Activated T-cell treated with anti-CD3 and anti-CD28 coated beads for 1 hour (primary cell): ENCODE results near the gene FABP7.

Experiments used
- DNase-seq: peaks from one replicate; pipeline ENCODE4 v3.0.0-alpha.2; 2020; ENCODE audit warnings: low read depth

The FABP7 gene

DNA sequence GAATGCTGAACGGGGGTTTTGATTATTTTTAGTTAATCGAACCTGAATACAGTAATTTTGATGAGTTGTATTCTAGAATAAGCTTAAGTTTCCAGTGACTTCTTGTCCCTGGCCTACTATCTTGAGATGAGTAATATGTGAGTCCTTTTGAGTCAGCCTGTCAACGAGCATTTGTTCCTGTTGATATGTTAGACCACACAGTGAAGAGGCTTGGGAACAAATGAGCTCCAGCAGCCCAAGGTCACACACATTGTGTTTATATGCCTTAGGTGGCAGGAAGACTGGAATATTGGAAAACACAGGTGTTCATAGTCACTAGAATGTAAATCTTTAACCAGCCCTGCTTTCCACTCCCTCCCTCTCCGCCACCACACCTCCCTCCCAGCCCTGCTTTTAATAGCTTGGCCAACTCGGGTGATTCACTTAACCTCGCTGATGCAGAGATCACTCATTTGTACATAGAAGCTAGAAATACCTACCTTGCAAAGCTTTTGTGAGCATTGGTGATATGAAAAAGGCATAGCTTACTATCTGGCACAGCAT, 18.7 kb downstream of the FABP7 start:
- DNase-seq: no peak

DNA sequence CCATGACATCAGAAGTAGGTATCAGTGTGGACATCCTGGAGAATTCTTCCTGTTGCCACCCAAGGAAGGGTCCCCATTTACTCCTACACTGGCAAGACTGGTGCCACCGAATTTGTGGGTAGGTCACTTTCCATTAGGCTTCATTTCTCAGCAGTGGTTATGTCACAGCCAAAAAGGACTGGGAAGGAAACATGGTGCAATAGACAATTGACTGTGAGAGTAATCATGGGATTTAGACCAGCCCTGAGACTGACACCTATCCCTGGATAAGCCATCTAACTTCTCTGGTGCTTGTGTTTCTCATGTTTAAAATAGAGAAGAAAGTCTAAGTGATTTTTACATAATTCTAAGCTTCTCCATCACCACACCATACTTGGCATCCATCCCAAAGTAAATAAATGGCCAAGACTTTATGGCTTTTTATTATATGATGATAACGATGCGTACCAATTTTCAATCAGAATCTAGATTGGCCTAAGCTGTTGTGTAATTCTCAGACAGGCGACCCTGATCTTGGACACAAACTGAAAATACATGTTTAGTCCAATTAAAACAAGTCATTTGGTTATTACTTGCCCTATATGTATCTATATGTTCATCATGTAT, 19.7 kb downstream of the FABP7 start:
- DNase-seq: no peak

DNA sequence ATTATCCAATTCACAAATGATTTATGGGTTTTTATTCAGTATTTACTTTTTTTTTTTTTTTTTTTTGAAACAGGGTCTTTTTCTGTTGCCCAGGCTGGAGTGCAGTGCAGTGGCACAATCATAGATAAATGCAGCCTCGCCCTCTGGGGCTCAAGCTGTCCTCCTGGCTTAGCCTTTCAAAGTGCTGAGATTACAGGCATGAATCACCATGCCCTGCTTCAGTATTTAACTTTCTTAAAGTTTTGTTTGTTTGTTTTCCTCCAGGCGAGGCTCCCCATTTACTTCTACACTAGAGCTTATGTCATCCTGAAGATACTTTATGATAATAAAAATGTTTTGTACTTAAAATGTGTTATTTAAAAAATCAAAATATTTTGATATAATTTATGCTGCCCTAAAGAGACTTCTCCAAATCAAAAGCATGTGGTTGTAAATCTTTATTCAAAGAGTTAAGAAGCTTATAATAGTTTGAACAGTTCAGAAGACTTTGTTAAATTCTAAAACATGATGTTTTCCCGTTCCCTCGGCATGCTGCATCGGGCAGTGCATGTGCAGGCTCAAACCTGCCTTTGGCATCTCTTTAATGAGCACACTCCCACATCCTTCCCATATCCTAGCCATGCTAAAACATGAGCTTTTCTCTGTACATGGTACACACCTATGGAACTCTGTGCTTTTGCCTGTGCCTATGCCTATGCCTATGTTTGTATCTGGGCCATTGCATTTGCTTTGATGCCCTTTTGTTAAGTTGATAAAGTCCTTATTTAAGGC, 20.6 kb downstream of the FABP7 start:
- DNase-seq: no peak

DNA sequence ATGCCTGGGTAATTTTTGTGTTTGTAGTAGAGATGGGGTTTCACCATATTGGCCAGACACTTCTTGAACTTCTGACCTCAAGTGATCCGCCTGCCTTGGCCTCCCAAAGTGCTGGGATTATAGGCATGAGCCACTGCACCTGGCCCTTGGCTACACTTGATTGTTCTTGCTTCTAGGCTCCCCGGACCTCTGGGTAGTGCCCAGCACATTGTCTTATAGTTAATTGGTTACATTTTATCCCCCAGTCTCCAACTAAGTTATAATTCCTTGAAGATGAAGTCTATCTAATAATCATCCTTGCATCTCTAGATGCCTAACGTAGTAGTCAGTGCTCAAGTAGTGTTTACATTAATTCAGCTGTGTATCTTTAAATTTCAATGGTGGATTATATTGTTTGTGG, 21.4 kb downstream of the FABP7 start:
- no peak for DNase-seq

DNA sequence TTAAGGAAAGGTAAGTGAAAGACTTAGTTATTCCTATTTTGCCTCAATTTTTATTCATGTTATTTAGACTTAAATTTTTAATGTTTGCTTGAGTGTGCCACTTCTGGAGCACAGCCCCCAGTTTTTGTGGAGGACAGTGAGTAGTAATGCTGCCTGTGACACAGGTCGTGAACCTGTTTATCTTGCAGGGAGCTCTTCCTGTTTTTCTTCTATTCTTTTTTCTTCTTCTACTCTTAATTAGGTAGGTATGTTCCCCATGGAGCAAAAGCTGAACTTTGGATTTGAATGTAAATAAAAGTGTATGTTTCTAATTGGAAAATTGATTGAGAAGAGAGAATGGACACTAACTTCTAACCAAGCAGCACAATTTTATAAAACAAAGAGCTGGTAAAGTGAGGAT, 21.9 kb downstream of the FABP7 start:
- no peak for DNase-seq

DNA sequence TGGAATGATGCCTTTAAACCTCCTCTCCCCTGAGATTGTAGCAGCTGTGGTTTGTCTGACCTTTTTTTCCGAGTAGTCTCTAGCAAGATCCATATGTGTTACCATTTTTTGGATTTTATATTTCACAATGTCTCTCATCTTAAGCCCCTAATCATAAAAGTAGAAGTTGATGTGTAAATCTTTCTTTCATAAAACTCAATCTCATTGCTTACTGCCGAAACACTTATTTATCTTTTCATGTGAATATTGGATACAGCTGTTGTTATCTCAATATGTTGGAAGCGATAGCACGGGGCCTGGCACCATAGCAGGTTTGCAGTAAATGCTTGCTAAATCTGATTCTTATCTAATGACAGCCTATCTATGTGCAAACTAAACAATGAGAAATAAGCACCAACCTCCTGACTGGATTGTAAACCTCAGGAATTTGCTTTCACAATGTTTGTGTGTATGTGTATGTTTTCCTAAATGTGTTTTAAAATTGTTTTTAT, 23.7 kb downstream of the FABP7 start:
- no peak for DNase-seq

DNA sequence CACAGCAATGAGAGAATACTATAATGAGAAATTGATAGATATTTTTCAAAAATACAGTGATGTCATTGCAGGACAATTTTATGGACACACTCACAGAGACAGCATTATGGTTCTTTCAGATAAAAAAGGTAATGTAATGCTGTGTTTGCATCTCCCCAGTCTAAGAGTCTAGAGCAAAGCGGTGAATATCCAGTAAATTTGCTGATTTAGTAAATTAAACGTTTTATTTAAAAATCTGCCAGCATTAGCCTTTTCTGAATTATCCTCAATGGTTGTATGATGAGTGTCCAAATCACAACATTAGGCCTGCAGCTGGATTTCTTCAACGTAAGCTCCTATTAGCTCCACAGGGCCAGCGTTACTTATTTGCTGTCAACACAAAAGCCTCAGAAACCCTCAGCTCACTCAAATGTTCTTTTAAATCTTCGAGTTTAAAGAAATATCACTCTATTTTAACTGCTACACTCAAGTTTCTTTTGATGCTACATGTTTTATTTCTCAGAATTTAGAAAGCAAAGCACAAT, 25.5 kb downstream of the FABP7 start:
- no peak for DNase-seq

DNA sequence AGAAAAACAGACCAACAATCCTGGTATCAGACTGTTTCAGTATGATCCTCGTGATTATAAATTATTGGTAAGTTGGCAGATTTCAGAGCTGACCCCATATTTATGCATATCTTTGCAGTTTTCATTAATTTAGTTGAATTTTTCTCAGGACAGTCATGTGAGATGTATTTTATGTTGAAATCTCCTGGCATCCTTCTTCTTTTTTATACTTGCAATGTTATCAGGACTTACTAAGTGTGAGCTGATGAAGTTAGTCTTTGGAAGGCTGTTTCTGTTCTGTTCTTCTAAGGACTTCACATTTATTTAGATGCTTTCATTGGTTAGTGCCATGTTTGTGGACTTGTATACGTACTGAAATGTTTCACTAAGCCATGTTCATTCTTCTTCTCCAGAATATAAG, 26.8 kb downstream of the FABP7 start:
- DNase-seq: no peak

DNA sequence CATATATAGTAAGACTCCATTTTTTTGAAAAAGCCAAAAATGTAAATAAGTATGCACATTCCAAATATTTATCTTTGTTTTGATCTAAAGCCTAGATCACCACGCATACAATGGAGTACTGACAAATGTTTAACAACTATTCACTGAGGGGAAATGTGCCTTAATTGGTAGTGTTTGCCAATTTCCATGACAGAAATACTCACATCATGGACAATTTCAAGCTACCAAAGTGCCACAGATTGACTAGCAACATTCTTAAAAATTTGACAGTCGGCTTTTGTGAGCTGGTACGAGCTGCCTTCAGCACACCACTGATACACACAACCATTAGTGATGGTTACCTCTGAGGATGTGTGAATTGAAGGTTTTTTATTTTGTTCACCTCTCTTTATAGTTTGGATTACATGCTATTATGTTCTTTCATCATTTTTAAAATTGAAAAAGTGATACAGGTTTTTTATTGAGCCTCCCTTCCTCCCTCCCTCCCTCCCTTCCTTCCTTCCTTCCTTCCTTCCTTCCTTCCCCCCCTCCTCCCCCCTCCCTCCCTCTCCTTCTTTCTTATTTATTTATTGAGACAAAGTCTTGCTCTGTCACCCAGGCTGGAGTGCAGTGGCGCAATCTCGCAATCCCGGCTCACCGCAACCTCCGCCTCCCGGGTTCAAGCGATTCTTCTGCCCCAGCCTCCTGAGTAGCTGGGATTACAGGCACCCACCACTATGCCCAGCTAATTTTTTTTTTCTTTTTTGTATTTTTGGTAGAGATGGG, 28.8 kb downstream of the FABP7 start:
- DNase-seq: no peak

DNA sequence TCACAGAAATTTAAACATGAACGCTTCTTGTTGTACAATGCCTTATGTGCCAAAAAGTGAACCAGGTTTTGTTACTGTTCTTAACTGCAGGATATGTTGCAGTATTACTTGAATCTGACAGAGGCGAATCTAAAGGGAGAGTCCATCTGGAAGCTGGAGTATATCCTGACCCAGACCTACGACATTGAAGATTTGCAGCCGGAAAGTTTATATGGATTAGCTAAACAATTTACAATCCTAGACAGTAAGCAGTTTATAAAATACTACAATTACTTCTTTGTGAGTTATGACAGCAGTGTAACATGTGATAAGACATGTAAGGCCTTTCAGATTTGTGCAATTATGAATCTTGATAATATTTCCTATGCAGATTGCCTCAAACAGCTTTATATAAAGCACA, 29.5 kb downstream of the FABP7 start:
- DNase-seq: no peak

DNA sequence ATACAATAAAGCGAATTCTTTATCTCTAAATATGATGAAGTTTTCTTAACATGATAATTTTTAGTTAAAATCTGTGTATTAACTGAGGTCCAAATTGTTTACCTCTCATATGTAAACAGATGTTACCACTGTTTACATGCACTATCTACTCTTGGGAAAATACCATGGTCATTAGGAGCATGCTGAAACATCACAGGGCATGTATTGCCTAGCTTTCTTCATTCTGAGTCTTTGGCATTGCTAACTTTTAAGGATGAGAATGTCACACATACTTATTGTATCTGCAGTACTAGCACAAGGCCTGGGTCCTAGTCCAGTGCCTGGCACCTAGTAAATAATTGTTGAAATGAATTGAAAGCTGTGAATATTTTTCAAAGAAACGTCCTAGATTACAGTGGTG, 30.2 kb downstream of the FABP7 start:
- DNase-seq: no peak

DNA sequence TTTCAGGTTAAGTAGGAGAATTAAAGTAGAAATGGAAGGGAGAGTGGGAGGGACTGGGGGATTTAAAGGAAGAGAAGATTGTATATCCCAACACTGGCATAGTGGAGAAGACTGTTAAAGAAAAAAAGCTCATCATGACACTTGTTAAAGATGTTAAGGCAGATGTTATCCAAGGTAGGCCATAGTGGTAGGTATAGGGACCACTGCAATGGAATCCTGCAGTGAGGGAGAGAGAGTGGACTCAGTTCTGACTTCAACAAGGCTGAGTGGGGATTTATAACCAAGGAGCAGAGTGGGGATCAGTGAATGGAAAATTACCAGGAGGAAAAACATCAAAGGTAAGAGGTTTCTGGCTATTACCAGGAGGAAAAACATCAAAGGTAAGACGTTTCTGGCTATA, 30.7 kb downstream of the FABP7 start:
- no peak for DNase-seq

DNA sequence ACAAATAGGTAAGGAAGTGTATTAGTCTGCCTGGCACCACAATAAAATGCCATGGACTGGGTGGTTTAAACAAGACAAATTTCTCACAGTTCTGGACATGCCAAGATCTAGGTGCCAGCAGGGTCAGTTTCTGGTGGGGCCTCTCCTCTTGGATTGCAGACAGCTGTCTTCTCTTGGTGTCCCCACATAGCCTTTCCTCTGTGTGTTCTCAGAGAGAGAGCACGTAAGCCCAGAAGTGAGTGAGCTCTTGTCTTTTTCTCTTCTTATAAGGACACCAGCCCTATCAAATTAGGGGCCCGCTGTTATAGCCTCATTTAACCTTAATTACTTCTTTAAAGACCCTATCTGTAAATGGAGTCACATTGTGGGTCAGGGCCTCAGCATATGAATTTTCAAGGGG, 37.8 kb downstream of the FABP7 start:
- no peak for DNase-seq

DNA sequence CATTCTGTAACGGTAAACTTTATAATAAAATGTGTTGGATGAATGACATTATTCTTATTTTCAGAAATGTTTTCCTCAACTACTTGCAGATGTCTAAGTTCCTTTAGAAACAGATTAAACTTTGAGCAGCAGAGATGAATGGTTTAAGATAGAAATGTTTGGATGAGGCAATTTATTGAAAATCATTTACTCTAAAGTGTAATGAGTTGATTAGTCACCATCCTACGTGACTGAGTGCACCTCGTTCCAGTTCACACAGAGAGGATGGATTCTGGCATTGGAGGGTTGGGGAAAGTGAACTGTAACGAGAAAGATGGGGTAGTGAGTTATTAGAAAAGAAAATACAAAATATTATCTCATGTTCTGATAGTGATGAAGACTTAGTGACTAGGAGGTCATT, 38.2 kb downstream of the FABP7 start:
- DNase-seq: no peak

DNA sequence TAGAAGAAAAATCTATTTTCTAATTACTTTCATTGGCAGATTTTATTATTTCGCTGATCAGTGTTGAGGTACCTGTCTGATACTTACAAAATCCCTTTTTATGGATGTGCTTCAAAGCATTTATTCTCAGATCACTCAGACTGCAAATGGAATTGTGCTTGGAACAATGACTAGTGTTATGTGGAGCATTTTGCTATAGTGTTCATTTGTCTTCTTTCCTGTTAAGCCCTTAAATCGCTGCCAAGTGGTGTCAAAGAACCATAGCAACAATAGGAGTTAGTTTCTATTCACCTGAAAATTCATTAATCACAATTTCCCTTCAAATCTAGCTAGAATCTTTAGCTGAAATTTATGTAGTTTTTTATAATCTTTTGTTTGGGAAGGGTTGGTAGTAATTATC, 39.4 kb downstream of the FABP7 start:
- DNase-seq: no peak

DNA sequence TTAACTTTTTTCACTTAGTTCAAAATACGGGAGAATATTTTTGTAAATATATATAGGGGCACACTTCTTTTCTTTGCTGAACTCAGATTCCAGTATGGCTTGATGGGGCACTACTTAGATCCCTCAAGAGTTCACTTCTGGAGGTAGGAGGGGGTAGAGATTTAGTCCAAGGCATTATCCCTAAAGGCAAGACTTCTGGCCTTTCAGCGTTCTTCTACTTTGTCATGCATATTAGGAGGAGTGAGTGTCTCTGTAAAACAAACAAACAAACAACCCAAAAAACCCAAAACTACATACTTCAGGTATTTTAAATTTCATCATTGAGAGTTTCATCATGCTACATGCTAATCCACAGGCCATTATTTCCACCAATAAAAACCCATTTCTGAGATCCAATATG, 41.6 kb downstream of the FABP7 start:
- DNase-seq: no peak

DNA sequence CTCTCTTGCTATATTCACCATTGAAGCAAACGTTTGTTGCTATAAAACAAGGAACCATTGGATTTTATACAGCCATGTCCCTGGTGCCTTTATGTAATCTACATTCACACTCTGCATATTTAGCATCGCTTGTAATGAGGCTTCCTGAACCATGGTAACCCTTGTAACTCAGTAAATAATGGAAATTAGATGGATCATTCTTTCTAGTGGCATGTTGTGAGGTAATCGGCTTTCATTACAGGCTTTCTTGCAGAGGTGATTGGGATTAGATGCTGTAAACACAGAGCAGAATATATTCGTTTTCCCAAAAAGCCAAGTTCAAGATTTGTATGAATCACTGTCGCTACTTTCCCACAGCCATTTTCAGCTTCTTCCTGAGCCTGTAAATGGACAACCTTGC, 45.6 kb downstream of the FABP7 start:
- no peak for DNase-seq

DNA sequence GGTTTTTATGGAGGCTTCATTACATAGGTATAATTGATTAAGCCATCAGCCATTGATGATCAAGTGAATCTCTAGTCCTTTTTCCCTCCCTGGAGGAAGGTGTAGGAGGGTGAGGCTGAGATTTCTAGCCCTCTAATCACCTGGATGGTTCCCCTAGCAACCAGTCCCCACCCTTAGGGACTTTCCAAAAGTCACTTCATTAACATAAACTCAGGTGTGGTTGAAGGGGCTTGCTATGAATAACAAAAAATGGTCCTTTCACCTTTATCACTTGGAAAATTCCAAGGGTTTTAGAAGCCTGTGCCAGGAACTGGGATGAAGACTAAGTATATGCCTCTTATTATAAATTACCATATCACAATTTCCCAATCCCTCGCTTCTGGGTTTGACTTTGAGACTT, 49.9 kb downstream of the FABP7 start:
- no peak for DNase-seq

DNA sequence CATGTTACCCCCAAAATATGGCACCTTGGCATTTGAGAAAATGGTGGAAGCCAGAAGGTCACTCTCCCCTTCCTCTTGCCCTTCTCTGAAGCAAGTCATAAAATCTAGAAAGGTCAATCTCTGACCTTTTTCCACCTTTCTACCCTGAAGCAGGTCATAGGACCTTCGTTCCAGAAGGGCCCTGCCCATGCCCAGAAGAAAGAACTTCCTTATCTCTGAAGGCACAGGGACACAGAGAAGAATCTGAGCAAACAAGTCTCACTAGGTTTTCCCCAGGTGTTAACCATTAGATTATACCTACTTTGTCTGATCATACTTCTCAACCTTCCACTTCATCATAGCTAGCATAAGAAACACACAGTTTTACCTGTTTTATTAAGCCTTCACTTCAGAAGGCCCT, 52.0 kb downstream of the FABP7 start:
- DNase-seq: no peak

DNA sequence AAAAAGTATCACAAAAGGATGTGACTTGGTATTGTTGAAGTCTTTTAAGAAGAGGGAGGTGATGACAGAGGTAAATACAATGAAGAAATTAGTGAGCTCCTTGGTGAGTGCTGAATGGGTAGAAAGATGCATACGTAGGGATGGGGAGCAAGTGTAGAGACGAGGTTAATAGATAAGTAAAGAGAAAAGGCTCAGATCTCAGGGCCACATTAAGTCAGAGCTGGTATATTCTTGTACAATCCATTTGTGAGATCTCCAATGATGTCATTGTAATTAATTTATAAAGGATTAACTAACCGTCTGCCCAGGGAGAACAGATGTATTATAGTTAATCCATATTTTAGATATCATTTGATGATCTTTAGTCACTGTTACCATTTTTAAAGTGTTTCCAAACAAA, 52.9 kb downstream of the FABP7 start:
- DNase-seq: no peak

DNA sequence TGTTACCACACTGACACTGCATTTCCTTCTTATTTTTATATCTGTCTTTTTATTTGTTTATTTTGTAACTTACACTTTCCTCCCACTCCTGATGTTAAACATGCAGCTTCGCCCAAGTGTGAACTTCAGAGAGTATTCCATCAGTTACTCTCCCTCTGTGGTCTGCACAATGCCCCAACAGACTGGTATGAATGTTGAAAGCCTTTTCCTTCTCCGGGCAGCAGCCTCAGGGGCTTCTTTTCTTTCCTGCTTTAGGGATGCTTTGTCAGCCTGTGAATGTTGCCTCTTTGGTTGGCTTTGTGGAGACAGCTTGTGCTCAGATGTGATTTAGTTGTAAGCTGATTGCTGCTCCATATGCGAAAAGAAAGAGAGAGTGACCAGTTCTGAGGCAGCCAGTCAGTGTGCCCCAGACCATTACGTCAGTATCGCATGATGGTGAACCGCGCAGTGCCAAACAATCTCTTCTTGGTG, 53.5 kb downstream of the FABP7 start:
- DNase-seq: no peak
